Coronary artery (tissue), 2 donors: ENCODE measurements around the gene OR2AT4.
"Not testable (repeated sequence)": the region's sequence is repeated elsewhere in the genome, so short reads cannot be mapped to it uniquely, and the experiment has no call there.

Experiments used
- DNase-seq: peaks from one replicate; pipeline ENCODE4 v3.0.0-alpha.2; 2017; ENCODE audit warnings: low spot score
- H3K27ac ChIP-seq, 2 donors: fragments of 200-600 bp; sonication (generic); one replicate each; pipeline ENCODE4 v1.5.1; 2016 to 2019
- H3K4me3 ChIP-seq: fragments of 200-600 bp; sonication (generic); 2 replicates; pipeline ENCODE4 v1.5.1; 2016; ENCODE audit warnings: mild to moderate bottlenecking, moderate library complexity
- TF ChIP-seq, protein P1 (sequence below): fragments of 200-600 bp; sonication (generic); IDR thresholded peaks from one replicate; pipeline ENCODE4 v1.5.1; 2019; ENCODE audit warnings: antibody characterized with exemption

Gene OR2AT4

DNA sequence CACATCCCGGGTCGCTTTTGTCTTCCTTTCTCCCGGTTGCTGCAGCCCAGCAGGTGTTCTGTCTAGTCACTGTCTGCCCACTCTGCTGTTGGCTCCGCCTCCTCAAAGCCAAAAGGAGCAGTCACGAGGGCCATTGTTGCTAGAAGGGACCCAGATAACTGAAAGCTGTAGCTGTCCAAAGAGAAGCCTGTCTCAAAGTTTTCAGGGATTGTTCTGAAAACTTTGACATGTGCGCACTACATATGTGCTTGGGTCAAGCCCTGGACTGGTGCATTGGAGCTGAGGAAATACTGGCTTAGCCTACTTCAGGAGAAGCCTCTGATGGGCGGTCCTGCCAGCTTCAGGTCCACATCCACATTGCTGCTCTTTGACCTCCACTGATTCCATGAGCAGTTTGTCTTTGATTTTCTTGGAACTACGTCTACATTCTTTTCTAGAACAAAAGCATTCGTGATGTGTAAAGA lies 8.8 kb upstream of the OR2AT4 start:
- Histone ChIP-seq H3K27ac (no peak overlapping the region), H3K4me3 (no peak overlapping the region)
- TF ChIP-seq, protein P1, sequence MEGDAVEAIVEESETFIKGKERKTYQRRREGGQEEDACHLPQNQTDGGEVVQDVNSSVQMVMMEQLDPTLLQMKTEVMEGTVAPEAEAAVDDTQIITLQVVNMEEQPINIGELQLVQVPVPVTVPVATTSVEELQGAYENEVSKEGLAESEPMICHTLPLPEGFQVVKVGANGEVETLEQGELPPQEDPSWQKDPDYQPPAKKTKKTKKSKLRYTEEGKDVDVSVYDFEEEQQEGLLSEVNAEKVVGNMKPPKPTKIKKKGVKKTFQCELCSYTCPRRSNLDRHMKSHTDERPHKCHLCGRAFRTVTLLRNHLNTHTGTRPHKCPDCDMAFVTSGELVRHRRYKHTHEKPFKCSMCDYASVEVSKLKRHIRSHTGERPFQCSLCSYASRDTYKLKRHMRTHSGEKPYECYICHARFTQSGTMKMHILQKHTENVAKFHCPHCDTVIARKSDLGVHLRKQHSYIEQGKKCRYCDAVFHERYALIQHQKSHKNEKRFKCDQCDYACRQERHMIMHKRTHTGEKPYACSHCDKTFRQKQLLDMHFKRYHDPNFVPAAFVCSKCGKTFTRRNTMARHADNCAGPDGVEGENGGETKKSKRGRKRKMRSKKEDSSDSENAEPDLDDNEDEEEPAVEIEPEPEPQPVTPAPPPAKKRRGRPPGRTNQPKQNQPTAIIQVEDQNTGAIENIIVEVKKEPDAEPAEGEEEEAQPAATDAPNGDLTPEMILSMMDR: no peak
- DNase-seq: no peak

DNA sequence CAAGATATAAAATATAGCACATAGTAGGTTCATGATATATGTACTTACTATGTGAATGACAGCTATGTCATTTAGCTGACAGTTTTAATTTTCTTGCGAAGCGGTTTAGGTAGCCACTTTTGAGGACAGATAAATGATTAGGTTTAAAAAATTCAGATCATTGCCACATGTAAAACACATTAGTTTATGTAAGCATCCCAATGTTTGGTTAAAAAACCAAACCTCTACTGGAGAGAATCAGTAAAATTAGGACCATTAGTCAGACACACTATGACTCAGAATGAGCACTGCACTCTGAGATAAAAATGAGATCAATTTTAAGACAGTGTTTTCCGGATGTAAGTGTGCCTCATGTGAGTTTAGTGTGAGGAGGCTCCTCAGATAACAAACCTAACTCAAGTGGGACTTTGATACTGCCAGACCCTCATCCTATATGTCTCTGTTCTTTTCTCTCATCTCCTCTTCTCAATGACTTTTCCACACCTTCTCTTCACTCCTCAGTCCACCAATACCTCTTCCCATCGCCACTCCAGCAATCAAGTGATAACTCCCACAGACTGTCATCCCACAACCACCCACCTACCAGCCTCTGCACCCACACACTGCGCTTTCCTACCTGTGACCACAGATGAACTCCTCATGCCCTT lies 6.8 kb upstream of the OR2AT4 start:
- TF ChIP-seq, protein P1: no peak

GRCh38 chr11:75101424-75102128 lies 4.9 kb upstream of the OR2AT4 start:
- TF ChIP-seq, protein P1: no peak
- no peak overlapping the region for H3K4me3 ChIP-seq
- DNase-seq: no peak
- H3K27ac ChIP-seq: no peak overlapping the region

More for the DNA sequence above, 6.8 kb upstream of the OR2AT4 start:
- Histone ChIP-seq H3K27ac (no peak overlapping the region), H3K4me3 (no peak overlapping the region)
- no peak for DNase-seq

- Histone ChIP-seq H3K27ac (no peak overlapping the region), H3K4me3 (no peak overlapping the region)
- TF ChIP-seq, protein P1: no peak
- DNase-seq: no peak
Observed at GRCh38 chr11:75100314-75100713, 3.6 kb upstream of the OR2AT4 start.

- DNase-seq: no peak
- Histone ChIP-seq H3K27ac (no peak overlapping the region), H3K4me3 (no peak overlapping the region)
- TF ChIP-seq, protein P1: no peak
Observed at GRCh38 chr11:75099635-75100034, 3.0 kb upstream of the OR2AT4 start.

DNA sequence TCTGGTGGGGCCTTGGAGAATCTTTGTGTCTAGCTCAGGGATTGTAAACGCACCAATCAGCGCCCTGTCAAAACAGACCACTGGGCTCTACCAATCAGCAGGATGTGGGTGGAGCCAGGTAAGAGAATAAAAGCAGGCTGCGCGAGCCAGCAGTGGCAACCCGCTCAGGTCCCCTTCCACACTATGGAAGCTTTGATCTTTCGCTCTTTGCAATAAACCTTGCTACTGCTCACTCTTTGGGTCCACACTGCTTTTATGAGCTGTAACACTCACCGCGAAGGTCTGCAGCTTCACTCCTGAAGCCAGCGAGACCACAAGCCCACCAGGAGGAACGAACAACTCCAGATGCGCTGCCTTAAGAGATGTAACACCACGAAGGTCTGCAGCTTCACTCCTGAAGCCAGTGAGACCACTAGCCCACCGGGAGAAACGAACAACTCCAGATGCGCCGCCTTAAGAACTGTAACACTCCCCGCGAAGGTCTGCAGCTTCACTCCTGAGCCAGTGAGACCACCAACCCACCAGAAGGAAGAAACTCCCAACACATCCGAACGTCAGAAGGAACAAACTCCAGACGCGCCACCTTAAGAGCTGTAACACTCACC lies 2.3 kb upstream of the OR2AT4 start:
- H3K4me3 ChIP-seq, H3K27ac ChIP-seq, DNase-seq: not testable (repeated sequence)

- DNase-seq, H3K27ac ChIP-seq, H3K4me3 ChIP-seq: not testable (repeated sequence)
Observed at GRCh38 chr11:75098181-75098580, 1.5 kb upstream of the OR2AT4 start.

DNA sequence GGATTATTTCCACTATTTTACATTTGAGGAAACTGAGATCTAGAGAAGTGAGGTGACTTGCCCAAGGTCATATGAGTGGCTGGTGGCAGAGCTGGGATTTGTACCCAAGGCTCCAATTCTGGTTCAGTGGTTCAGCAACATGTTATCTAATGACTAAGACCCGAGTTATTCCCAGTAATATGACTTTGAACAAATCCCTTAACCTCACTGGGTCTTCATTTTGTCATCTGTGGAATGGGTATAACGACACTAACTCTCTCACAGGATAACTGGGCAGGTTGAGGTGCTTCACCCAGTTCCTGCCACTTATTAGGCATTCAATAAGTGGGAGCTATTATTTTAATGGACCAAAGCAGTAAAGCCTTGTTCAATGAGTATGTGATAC lies 489 bp upstream of the OR2AT4 start:
- no peak overlapping the region for H3K4me3 ChIP-seq
- TF ChIP-seq, protein P1: no peak
- H3K27ac ChIP-seq: no peak overlapping the region
- DNase-seq: no peak

GRCh38 chr11:75094382-75094781 lies 2.3 kb downstream of the OR2AT4 start:
- not testable (repeated sequence) for H3K4me3 ChIP-seq, H3K27ac ChIP-seq, DNase-seq
